Left ventricle myocardium inferior (tissue), 1 donor: ENCODE results near the gene SFI1. TPM values are rescaled to one million over a fixed set of nuclear protein-coding genes. Genes with fewer than 3 reads are reported as not detected.

ENCODE experiments used
- DNase-seq: peaks from one replicate; pipeline ENCODE4 v3.0.0-alpha.2; 2020
- H3K27ac ChIP-seq: fragments of 200-600 bp; replicated peaks from 2 replicates; pipeline ENCODE4 v1.8.0; 2021
- H3K27me3 ChIP-seq: fragments of 200-600 bp; 2 replicates; pipeline ENCODE4 v1.8.0; 2021; ENCODE audit warnings: low read depth
- H3K36me3 ChIP-seq: fragments of 200-600 bp; 2 replicates; pipeline ENCODE4 v1.8.0; 2021
- H3K4me1 ChIP-seq: fragments of 200-600 bp; 2 replicates; pipeline ENCODE4 v1.8.0; 2021
- H3K4me3 ChIP-seq: fragments of 200-600 bp; 2 replicates; pipeline ENCODE4 v1.8.0; 2021; ENCODE audit warnings: mild to moderate bottlenecking, moderate library complexity
- H3K9me3 ChIP-seq: fragments of 200-600 bp; replicated peaks from 2 replicates; pipeline ENCODE4 v1.8.0; 2021
- intact Hi-C: fragments of 100-400 bp; cut with micrococcal nuclease; formaldehyde crosslinking; loops from one replicate; pipeline ENCODE4 v1.11.0; 2022
- total RNA-seq: library from RNA; stranded (reverse); fragmentation: NEBNext Ultra II Directional; extraction: Animal tissue kit (Norgen Biotek cat#: 25700); gene quantifications from one replicate; pipeline ENCODE4 v1.2.1, GENCODE V29; 2021
- TF ChIP-seq, protein P1 (sequence below): fragments of 200-600 bp; IDR thresholded peaks from 2 replicates; pipeline ENCODE4 v1.8.0; 2021; ENCODE audit warnings: antibody characterized with exemption, mild to moderate bottlenecking, borderline replicate concordance
- donor health status: DM: no; HTN: yes; CAD: no; lungs with severe emphysema.

SFI1 gene
- total RNA-seq, 1 donor from 2014 or later, result 6.8 TPM

DNA sequence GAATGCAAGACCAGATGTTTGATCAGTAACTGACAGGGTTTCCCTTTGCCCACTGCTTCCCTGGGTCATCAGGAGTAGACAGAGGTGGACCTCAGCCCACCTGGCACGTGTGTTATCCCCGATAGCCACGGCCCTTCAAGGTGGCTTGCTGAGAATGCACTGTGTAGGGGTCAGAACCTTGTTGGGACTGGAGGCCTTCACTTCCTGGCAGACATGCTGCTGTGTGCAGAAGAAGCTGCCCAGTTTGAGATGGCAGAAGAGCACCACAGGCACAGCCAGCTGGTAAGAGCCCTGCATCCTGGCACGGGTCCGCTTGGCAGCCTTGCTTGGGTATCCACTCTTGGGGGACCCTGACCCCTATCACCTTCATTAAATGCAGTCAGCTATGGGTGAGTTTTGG lies 81.8 kb downstream of the SFI1 start:
- intact Hi-C loops, result no loop called here
- no peak overlapping the region for H3K27ac ChIP-seq
- H3K36me3 ChIP-seq, result peaks cover 31% of the 10 kb centered on the region
- no peak overlapping the region for H3K4me3 ChIP-seq
- DNase-seq, result no peak
- TF ChIP-seq, protein P1, sequence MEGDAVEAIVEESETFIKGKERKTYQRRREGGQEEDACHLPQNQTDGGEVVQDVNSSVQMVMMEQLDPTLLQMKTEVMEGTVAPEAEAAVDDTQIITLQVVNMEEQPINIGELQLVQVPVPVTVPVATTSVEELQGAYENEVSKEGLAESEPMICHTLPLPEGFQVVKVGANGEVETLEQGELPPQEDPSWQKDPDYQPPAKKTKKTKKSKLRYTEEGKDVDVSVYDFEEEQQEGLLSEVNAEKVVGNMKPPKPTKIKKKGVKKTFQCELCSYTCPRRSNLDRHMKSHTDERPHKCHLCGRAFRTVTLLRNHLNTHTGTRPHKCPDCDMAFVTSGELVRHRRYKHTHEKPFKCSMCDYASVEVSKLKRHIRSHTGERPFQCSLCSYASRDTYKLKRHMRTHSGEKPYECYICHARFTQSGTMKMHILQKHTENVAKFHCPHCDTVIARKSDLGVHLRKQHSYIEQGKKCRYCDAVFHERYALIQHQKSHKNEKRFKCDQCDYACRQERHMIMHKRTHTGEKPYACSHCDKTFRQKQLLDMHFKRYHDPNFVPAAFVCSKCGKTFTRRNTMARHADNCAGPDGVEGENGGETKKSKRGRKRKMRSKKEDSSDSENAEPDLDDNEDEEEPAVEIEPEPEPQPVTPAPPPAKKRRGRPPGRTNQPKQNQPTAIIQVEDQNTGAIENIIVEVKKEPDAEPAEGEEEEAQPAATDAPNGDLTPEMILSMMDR, result no peak
- H3K4me1 ChIP-seq, result no peaks in the 10 kb centered on the region
- H3K27me3 ChIP-seq, result no peaks in the 10 kb centered on the region
- H3K9me3 ChIP-seq, result no peaks in the 10 kb centered on the region

DNA sequence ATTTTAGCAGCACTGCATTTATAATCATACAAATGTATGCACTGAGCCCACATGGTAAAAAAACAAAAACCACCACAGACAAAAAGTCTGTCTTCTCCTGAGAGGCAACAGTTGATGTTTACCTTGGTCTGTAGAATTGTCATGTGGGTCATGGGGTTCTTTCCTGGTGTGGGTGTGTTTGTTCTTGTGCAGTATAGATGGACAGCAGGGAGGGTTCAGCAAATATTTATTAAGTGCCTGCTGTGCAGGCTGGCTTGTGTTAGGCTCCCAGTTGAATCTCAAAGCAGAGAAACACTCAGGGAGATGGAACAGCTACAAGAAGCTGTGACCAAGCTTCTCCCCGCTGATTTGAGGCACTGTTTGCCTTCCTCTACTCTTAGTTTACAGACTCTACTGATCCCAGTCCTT lies 83.5 kb downstream of the SFI1 start:
- no peaks in the 10 kb centered on the region for H3K9me3 ChIP-seq
- H3K4me1 ChIP-seq, result no peaks in the 10 kb centered on the region
- DNase-seq, result no peak
- H3K36me3 ChIP-seq, result peaks cover 36% of the 10 kb centered on the region
- no peaks in the 10 kb centered on the region for H3K27me3 ChIP-seq
- no peak overlapping the region for H3K27ac ChIP-seq
- intact Hi-C loops, result no loop called here
- TF ChIP-seq, protein P1, result no peak
- no peak overlapping the region for H3K4me3 ChIP-seq

DNA sequence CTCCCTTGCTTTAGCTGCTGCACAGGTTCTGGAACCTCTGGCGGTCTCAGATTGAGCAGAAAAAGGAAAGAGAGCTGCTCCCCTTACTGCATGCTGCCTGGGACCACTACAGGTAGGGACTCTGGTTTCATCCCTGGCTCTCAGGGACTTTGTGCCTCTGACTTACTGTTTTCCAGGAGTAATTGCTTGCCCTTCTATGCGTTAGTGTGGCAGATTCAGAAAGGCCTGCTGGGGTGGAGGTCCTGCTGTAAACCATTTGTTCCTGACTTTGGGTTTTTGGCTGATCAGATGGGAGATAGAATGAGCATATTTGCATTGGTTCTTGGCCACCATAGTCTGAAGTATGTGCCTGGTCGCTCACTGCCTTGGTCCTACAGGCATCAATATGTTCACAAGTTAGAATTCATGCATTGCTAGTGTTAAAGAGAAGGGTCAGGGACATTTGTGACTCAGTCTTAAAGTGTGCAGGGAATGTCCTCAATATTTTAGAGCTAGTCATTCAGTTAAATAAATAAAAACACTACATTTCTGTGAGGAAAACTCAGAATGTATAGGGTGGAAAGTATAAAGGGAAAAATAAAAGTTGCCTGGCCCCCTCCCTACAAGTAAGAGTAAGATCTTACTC lies 87.6 kb downstream of the SFI1 start:
- no peak overlapping the region for H3K4me3 ChIP-seq
- H3K27ac ChIP-seq, result no peak overlapping the region
- TF ChIP-seq, protein P1, result no peak
- intact Hi-C loops, result no loop called here
- peaks cover 14% of the 10 kb centered on the region for H3K36me3 ChIP-seq
- DNase-seq, result no peak
- H3K9me3 ChIP-seq, result no peaks in the 10 kb centered on the region
- H3K27me3 ChIP-seq, result no peaks in the 10 kb centered on the region
- H3K4me1 ChIP-seq, result peaks cover 5% of the 10 kb centered on the region

DNA sequence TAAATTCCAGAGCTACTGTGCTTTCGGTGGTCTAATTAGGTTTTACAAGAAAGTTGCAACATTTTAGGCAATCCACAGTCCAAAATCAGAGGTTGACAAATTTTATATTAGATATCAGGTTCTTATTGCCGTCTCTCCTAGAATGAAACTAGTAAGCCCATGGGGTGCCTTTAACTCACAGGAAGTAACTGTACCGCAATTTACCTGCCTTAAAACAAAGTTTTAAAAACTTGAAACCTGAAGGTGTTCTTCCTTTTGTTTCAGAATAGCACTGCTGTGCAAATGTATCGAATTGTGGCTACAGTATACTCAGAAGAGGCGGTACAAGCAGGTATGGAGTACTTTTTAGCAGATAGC lies 88.4 kb downstream of the SFI1 start:
- Histone ChIP-seq H3K36me3 (peaks cover 18% of the 10 kb centered on the region), H3K4me1 (peaks cover 5% of the 10 kb centered on the region), H3K27ac (no peak overlapping the region), H3K9me3 (no peaks in the 10 kb centered on the region), H3K27me3 (no peaks in the 10 kb centered on the region), H3K4me3 (no peak overlapping the region)
- intact Hi-C loops, result no loop called here
- DNase-seq, result no peak
- TF ChIP-seq, protein P1, result no peak

DNA sequence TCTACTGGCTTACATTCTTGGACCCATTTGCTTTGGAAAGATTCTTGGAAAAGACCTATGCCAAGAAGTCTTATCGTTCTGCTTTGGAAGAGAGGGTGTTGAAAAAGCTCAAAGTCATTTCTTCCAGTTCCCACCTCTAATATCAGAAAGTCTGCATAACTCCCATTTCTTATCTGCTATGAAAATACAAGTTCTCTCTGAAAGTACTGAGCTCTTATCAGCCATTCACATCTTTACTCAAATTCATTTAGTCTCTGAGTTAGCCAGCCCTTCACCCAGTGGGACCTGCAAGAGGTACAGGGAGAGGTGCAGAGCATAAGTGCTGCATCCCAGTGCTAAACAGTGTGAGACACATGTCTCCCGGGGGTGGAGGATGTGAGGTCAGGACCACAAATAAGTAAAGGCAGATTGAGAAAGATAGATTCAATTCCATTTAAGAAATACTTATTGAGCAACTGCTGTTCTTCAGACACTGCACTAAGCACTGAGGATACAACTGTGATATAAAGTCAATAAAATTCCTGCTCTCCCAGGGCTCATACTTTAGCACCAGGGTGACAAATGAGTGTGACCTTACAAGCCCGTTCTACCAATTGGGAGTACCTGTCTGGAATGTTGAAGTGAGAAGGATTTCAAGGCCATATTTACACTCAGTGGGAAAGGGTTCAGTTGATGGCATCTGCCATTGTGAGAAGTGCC lies 89.0 kb downstream of the SFI1 start:
- H3K4me3 ChIP-seq, result no peak overlapping the region
- H3K27me3 ChIP-seq, result no peaks in the 10 kb centered on the region
- peaks cover 18% of the 10 kb centered on the region for H3K36me3 ChIP-seq
- H3K4me1 ChIP-seq, result peaks cover 5% of the 10 kb centered on the region
- intact Hi-C loops, result no loop called here
- TF ChIP-seq, protein P1, result no peak
- DNase-seq, result no peak
- H3K27ac ChIP-seq, result no peak overlapping the region
- H3K9me3 ChIP-seq, result no peaks in the 10 kb centered on the region
